Stimulated activated CD4-positive, alpha-beta T cell treated with anti-CD3 and anti-CD28 coated beads, Interleukin-1b, Interleukin-23, amount 100 ng/mL, for 1 hour (primary cell): ENCODE measurements around the gene PITPNM1.

Experiments used
- DNase-seq, 2 donors: peaks; one replicate each; pipeline ENCODE4 v3.0.0-alpha.2; 2020; ENCODE audit warnings: low read depth in 2 of 2

Gene PITPNM1

GRCh38 chr11:67503119-67504004, 1.8 kb downstream of the PITPNM1 start:
- DNase-seq, result no peak

GRCh38 chr11:67502328-67502979, 2.7 kb downstream of the PITPNM1 start:
- DNase-seq, result no peak

GRCh38 chr11:67501854-67502253, 3.3 kb downstream of the PITPNM1 start:
- DNase-seq, result no peak

- DNase-seq, result no peak
Measured at GRCh38 chr11:67500831-67501715, 4.1 kb downstream of the PITPNM1 start.

- no peak for DNase-seq
Measured at GRCh38 chr11:67500484-67500821, 4.7 kb downstream of the PITPNM1 start.

- no peak for DNase-seq
Measured at GRCh38 chr11:67499808-67500483, 5.2 kb downstream of the PITPNM1 start.

GRCh38 chr11:67498544-67498972, 6.6 kb downstream of the PITPNM1 start:
- DNase-seq, result no peak

GRCh38 chr11:67497656-67498291, 7.4 kb downstream of the PITPNM1 start:
- no peak for DNase-seq

GRCh38 chr11:67496113-67496512, 9.1 kb downstream of the PITPNM1 start:
- DNase-seq, result no peak

GRCh38 chr11:67495234-67496005, 9.7 kb downstream of the PITPNM1 start:
- DNase-seq, result no peak

- no peak for DNase-seq
Measured at GRCh38 chr11:67494371-67495233, 10.6 kb downstream of the PITPNM1 start.

- DNase-seq, result no peak
Measured at GRCh38 chr11:67493548-67494370, 11.4 kb downstream of the PITPNM1 start.

- no peak for DNase-seq
Measured at GRCh38 chr11:67492801-67493547, 12.2 kb downstream of the PITPNM1 start.

- no peak for DNase-seq
Measured at GRCh38 chr11:67492069-67492727, 13.0 kb downstream of the PITPNM1 start.

GRCh38 chr11:67491276-67492068, 13.7 kb downstream of the PITPNM1 start:
- no peak for DNase-seq

- DNase-seq, result no peak
Measured at GRCh38 chr11:67490727-67491065, 14.5 kb downstream of the PITPNM1 start.
